HG02884 (cell line): ENCODE data around the gene ACSS1.
A peak's percentile ranks its signal among the peaks of the same experiment; 100 is the strongest.

Experiments used
- ATAC-seq: cut with Tn5 transposase; IDR thresholded peaks from one replicate; pipeline ENCODE4 v1.9.1; 2021; ENCODE audit warnings: mild to moderate bottlenecking, moderate library complexity; ENCODE audit not compliant: unreplicated experiment

ACSS1 gene

DNA sequence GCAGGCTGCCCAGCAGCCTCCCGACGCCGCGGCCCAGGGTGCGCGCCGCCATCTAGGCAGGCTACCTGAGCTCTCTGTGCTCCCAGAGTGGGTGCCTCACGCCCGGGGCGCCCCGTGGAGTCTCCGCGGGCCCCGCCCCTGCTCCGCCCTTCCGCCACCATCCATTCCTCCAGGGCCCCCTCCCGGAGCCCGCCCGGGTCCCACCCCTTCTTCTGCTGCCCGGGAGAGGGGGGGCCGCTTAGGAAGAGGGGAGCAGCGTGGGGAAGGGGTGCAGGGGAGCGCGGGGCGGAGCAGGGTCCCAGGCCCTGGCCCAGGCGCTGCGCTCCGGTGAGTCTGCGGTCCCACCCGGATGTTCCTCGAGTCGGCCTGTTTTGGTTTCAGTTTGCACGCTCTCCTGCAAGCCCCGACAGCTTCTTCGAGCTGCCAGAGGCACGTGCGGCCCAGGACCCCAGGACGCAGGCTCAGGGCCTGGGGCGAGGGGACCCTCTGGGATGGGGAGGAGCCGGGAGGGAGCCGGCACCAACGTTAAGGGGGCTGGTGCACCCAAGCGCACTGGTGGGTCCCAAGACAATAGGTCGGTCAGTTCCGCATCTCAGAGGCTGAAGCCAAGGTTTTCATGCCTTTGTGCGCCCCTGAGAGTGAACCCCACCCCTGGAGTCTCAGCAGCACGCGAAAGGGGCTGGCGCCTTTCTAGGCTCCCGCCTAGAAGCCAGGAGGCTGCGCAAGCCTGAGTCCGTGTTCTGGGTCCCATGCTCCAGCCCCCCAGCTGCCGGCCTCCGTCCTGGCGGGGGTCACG lies at the start of gene ACSS1:
TSS of gene ACSS1 (minus strand) at position 89 of the 796 bp plus-strand sequence. CDS start at position 52, 37 bp downstream.
- peak; percentile 55 for ATAC-seq

GRCh38 chr20:25103526-25103925 lies 45.6 kb upstream of the ACSS1 start:
- ATAC-seq: no peak

DNA sequence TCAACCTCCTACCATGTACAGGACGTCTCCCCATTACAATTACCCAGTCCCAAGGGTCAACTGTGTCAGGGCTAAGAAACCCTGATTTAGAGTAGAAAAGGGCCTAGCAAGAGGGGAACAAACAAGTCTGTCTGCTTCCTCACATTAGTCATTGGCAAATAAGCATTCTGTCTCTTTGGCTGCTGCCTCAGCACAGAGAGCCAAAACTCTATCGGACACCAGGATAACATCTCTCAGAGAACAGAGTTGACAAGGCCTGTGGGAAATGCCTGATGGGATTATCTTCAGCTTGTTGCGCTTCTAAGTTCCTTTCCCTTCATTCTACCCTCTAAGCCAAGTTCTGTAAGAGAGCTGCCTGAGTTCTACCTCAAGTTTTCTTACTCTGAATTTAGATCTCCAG lies 43.0 kb upstream of the ACSS1 start:
- no peak for ATAC-seq

DNA sequence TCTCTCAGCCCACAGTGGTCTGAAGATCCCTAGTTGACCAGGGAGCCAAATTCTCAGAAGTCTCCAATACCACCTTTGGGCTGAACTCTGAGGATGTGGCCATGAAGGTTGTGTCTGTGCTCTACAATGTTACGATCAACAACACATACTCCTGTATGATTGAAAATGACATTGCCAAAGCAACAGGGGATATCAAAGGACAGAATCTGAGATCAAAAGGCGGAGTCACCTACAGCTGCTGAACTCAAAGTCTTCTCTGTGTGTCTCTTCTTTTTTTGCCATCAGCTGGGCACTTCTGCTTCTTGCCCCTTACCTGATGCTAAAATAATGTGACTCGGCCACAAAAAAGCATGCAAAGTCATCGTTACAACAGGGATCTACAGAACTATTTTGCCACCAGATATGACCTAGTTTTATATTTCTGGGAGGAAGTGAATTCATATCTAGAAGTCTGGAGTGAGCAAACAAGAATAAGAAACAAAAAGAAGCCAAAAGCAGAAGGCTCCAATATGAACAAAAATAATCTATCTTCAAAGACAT lies 41.7 kb upstream of the ACSS1 start:
- no peak for ATAC-seq

DNA sequence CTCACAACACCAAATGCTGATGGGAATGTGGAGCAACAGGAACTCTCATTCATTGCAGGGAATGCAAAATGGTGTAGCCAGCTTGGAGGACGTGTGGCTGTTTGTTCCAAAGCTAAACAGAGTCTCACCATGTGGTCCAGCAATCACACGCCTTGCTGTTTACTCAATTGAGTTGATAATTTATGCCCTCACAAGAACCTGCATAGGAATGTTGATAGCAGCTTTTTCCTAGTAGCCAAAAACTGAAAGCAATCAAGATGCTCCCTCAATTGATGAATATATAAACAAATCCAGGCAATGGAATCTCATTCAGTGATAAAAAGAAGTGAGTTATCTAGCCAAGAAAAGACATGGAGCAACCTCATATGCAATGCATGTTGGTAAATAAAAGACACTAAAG lies 39.6 kb upstream of the ACSS1 start:
- ATAC-seq: no peak

DNA sequence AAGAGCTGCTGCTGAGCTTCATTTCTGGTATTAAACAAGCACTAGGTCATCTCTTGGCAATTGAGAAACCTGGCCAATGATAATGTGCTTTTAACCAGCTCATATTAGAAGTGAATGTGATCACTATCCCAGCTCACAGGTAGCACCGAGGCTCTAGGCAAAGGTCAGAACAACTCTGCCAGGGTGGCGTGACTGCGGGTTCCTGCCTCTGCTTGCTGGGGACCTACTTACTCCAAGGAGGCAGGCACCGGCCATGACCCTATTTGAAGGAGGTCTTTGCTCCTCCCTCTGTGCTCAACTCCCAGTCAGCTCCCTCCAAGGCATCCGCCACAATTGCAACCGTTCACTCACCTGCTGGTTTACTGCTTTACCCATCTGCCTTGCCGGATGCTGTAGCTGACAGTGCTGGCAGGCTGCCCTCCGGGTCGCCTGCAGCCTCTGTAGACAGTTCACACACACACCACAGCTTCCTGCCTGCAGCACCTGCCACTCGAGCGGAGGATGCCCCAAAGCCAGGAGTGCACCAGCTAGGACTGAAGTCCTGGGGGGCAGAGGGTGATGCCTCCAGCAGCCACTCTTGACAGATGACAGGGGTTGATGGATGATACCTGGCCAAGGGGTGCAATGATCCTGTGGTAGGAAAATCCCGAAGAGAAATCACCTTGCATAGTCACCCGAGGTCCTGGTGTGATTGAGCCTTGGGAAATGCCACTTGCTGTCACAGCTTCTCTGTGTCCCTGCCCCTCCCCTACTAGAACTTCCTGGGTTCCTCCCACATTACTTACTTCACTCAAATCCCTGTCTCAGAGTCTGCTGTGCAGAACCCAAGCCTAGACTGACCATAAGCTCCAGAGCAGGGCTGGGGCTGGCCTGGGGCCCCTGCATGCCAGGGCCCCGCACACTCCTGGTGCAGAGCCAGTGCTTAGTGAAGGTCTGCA lies 32.8 kb upstream of the ACSS1 start:
- ATAC-seq: no peak

- no peak for ATAC-seq
Observed at GRCh38 chr20:25089662-25090061, 31.7 kb upstream of the ACSS1 start.

DNA sequence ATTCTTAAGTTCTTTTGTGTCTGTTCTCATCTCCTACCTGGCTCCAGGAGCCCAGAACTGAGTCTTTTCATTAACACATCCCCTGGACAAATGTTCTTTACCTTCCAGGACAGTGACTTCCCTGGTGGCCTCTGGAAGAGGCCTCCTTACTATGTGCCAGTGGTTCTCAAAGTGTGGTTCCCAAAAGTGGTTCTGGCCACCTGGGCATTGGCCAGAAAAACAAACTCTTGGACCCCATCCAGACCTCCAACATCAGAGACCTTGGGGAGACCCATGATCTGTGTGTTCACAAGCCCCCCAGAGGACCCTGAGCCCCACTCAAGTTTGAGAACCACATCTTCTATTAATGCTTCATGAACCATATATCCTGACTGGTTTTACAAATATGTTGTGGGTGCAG lies 31.2 kb upstream of the ACSS1 start:
- ATAC-seq: no peak

GRCh38 chr20:25088267-25088666 lies 30.3 kb upstream of the ACSS1 start:
- no peak for ATAC-seq

GRCh38 chr20:25087186-25087929 lies 29.4 kb upstream of the ACSS1 start:
- no peak for ATAC-seq

DNA sequence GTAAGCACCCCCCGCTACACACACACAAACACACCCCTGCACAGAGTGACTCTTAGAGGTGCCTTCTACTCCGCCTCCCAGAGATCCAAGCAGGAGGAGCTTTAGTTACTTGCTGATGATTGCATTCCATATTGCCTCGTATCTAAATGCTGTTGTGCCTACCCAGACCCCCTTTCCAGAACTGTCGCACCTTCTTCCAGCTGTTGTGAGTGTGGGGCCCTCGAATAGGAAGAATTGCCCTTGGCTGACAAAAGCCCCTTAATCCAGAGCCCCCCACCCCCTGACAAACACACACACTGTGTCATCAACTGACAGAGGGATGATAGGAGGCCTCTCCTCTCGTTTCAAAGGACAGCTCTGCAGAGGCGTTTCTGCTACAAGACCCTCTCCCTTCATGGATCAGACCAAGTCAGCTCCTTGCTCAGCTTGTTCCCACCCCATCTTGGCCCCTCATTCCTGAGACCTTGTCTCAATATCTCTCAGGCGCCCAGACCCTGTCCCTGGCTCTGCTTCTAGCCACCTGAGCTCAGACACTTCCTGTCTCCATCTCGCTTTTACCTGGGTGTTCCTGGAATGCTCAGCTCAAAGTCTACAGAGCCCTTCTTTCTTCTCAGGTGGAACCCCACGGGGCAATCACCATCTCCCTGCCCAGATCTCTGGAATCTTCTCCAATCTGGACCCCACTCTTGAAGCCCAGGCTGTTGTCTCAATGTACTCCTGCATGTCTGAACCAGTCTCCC lies 28.0 kb upstream of the ACSS1 start:
- ATAC-seq: no peak

DNA sequence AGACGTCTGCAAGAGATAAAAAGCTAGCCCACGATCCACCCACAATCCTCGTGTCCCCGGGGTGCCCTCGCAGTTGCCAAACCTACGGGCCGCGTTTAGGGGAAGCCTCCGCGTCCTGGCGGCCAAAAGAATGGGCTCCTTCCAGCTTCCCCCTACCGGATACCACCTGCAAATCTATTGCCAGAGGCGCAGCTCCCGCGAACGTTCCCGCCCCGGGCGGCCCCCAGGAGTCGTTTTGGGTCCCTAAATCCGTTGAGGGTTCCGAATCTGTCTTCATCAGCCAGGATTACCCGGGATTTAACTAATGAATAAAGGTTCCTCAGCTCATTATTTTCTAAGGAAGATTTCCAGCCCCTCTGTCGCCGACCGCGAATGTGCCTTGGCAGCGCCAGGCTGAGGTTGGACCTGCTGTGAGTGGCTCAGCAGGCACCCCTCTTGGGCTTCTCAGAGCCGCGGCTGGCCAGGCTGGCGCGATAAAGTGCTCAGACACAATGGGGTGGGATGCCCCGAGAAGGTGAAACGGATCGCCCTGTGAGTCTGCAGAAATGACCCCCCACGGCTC lies 26.8 kb upstream of the ACSS1 start:
- no peak for ATAC-seq

GRCh38 chr20:25083773-25084625 lies 26.1 kb upstream of the ACSS1 start:
- peak; percentile 62 for ATAC-seq

DNA sequence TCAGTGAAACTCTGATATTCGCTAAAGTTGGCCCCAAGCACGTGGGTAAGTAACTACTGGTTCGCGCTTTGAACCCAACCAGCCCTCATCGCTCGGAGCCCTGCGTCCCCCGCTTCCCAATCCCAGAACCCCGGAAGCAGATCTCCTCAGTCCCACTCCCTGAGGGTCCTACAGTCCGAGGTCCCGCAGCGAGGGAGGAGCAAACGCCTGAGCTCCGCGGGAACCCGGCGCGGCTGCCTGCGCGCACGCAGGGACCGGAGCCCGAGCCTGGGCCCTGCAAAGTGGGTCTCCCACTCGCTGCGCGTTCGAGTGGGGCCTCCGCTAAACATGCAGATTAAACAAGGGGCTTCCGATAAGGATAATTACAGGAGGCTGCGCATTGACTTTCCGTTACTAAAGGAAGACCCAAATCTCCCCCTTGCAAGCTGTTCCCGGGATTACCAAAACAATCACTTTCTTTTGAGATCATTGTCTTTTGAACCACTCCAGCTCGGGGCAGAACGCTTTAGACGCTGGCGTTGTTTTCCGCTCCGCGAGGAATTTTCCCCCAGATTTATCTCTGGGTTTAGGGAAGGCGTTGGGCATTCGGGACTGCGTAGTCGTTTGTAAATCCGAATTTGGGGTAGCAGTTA lies 25.3 kb upstream of the ACSS1 start:
- no peak for ATAC-seq

DNA sequence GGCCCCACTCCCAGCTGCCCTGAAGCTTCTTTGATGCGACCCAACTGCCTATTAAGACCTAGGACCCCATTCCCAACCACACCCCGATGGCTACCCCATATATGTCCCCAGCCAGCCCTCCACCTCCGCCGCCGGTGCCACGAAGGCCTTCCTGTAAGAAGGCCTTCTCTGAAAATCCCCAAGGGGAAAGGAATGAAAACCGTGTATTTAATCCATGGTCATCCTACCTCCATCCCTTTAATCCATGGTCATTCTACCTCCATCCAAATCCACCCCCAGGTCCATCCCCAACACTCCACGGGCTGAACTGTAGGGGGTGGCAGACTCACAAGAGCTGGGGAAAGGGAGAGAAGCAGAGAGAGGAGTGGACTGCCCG lies 24.5 kb upstream of the ACSS1 start:
- ATAC-seq: no peak

DNA sequence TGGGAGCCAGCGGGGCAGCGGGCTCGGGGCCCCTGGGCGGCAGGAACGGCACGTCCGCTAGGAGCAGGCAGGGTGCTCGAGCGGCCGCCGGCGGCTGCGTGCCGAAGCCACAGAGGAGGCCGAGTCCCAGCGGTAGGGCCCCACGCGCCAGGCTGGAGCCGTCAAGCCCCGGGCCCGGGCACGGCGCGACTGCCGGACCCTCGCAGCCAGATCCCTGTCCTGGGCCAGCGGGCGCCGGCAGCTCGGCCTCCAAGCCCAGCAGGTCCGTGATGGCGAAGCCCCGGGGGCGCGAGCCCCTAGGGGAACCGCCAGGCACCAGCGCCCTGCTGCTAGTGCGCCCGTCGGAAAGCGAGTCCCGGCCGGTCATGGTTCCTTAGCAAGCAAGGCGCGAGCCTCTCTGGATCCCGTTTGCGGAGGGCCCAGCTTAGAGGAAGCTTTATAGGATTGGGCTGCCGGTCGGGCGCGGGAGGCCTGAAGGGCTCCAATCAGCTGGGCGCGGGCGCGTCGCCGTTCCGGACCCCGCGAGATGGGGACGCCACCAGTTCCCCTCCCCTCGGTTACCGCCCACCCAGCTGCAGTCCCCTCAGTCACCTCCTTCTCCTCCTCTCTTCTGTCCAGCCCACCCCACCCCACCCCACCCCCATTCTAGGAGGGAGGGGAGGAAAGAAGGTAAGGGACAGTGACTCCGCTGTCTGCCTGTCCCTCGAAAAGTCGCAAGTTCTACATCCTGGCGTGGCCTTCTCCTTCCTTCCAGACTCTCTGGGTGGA lies 24.0 kb upstream of the ACSS1 start, which contains the start of gene VSX1:
TSS of gene VSX1 (minus strand) at position 412 of the 768 bp plus-strand sequence. CDS start at position 367, 45 bp downstream.
- no peak for ATAC-seq

DNA sequence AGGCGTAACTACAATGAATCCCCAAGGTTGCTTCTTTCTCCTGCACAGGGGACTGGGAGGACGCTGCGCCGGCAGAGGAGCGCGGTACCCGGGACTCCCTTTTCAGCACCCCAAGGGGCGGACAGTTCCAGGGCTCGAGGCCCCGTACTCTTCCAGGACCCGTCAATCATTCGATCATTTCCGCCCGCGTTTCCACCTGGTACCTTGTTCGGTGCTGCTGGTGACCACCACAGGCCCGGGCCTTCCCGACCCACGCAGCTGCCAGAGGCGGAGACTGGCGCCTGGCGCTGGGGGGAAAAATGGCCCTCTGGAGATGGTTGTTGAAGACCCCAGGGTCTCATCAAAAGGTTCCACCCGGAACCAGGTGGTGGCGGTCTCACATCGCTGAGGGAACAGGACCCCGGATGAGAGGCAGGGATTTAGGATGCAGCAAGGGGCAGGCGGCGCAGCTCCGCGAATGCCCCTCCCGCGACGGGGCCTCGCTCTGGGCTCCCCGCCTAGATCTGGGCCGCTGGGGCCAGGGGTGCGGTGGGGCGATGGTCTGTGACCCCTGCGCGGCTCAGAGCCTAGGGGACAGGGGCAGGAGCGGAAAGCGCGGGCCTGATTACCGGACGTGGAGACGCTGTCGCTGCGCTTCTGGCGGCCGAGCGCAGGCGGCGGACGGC lies 23.3 kb upstream of the ACSS1 start:
- ATAC-seq: no peak
